Kidney (tissue), 14 donors: ENCODE results near the gene CEP72. TPM values are rescaled to one million over a fixed set of nuclear protein-coding genes. Genes with fewer than 3 reads are reported as not detected.

Experiments used
- DNase-seq, 5 donors: peaks; one replicate each; pipeline ENCODE4 v3.0.0-alpha.2; 2013 to 2020
- FAIRE-seq: peaks from 2 replicates; lab custom pipeline; 2012; peaks lifted over from hg19 to GRCh38; lab: Jason Lieb, UNC
- H3K27ac ChIP-seq, 2 donors: one replicate each; pipeline ENCODE4 v1.7.0; 2013; ENCODE audit warnings: low read depth in 2 of 2, low read length in 2 of 2, inconsistent platforms in 1 of 2
- H3K27me3 ChIP-seq: one replicate; pipeline ENCODE4 v1.7.1; 2013; ENCODE audit warnings: low read length, inconsistent platforms; ENCODE audit not compliant: control insufficient read depth, insufficient read depth
- H3K36me3 ChIP-seq, 3 donors: one replicate each; pipeline versions ENCODE4 v1.7.0 to v1.7.1; 2013; ENCODE audit warnings: low read length in 3 of 3, control low read depth in 1 of 3, inconsistent platforms in 1 of 3; ENCODE audit not compliant: insufficient read depth in 3 of 3, control insufficient read depth in 2 of 3
- H3K4me1 ChIP-seq, 3 donors: one replicate each; pipeline versions ENCODE4 v1.7.0 to v1.7.1; 2013; ENCODE audit warnings: low read length in 3 of 3, inconsistent platforms in 1 of 3, low read depth in 1 of 3; ENCODE audit not compliant: control insufficient read depth in 2 of 3, insufficient read depth in 2 of 3
- H3K4me3 ChIP-seq, 3 donors: one replicate each; pipeline versions ENCODE4 v1.7.0 to v1.8.1; 2013; ENCODE audit warnings: low read length in 3 of 3, control low read depth in 1 of 3, inconsistent platforms in 1 of 3
- H3K9ac ChIP-seq, 3 donors: one replicate each; pipeline versions ENCODE4 v1.7.0 to v1.7.1; 2013; ENCODE audit warnings: low read length in 3 of 3, control low read depth in 1 of 3, inconsistent platforms in 1 of 3
- H3K9me3 ChIP-seq, 3 donors: one replicate each; pipeline versions ENCODE4 v1.7.0 to v1.7.1; 2013; ENCODE audit warnings: low read length in 3 of 3, control low read depth in 1 of 3, inconsistent platforms in 1 of 3; ENCODE audit not compliant: control insufficient read depth in 2 of 3, insufficient read depth in 1 of 3
- intact Hi-C: fragments of 100-400 bp; cut with DNase I; formaldehyde crosslinking; loops from one replicate; pipeline ENCODE4 v1.11.1; 2022
- polyA plus RNA-seq: library from polyadenylated mRNA; stranded (reverse); fragments of 350-450 nt; fragmentation: Illumina TruSeq; extraction: RNeasy Lipid Tissue Mini Kit (QIAGEN cat#74804); gene quantifications from one replicate; pipeline ENCODE4 v1.2.3, GENCODE V29; 2014; ENCODE audit warnings: low read depth, low replicate concordance; ENCODE audit not compliant: insufficient read depth
- total RNA-seq: library from RNA; stranded (reverse); fragmentation: NEBNext Ultra II Directional; extraction: Animal tissue kit (Norgen Biotek cat#: 25700); gene quantifications from one replicate; pipeline ENCODE4 v1.2.1, GENCODE V29; 2021
- TF ChIP-seq, protein P1 (sequence below): IDR thresholded peaks from 3 replicates; pipeline ENCODE4 v1.5.1; 2012; ENCODE audit warnings: mild to moderate bottlenecking, moderate library complexity, borderline replicate concordance; ENCODE audit not compliant: insufficient read depth; ENCODE audit errors: extremely low read depth
- donor health status: control.
- donor health status: control.
- donor health status: control.
- donor health status: control.
- donor health status: control.
- donor health status: DM: yes; HTN: yes; CAD: no.
- donor health status: Normal renal cell carcinoma (clear cell type).

The CEP72 gene
- total and polyA plus RNA-seq, 2 donors from 2014 or later: 1.1 to 7.8 TPM

DNA sequence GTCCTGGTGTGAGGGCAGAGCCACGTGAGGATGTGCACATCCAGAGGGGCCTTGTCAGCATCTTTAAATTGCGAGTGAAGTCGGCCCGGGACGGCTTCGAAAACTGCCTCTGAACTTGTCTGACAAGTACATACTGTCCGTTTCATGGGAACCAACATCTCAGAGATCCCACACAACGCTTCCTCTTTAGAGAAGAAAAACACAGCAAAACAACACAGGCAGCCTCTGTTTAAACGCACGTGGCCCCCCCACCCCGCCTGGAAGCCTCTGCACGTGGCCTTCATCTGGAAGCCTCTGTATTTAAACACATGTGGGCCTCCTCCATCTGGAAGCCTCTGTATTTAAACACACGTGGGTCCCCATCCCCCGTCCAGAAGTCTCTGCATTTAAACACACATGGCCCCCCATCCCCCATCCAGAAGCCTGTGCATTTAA is 29.2 kb downstream of the CEP72 start:
- Histone ChIP-seq H3K27ac (no peak overlapping the region), H3K9ac (no peak overlapping the region), H3K36me3 (peaks cover 0 to 4% (median 0%) of the 10 kb centered on the region in 3 donors), H3K4me3 (no peak overlapping the region), H3K4me1 (no peaks in the 10 kb centered on the region), H3K27me3 (no peaks in the 10 kb centered on the region), H3K9me3 (no peaks in the 10 kb centered on the region)
- intact Hi-C loops: no loop called here
- FAIRE-seq: no peak
- TF ChIP-seq, protein P1, sequence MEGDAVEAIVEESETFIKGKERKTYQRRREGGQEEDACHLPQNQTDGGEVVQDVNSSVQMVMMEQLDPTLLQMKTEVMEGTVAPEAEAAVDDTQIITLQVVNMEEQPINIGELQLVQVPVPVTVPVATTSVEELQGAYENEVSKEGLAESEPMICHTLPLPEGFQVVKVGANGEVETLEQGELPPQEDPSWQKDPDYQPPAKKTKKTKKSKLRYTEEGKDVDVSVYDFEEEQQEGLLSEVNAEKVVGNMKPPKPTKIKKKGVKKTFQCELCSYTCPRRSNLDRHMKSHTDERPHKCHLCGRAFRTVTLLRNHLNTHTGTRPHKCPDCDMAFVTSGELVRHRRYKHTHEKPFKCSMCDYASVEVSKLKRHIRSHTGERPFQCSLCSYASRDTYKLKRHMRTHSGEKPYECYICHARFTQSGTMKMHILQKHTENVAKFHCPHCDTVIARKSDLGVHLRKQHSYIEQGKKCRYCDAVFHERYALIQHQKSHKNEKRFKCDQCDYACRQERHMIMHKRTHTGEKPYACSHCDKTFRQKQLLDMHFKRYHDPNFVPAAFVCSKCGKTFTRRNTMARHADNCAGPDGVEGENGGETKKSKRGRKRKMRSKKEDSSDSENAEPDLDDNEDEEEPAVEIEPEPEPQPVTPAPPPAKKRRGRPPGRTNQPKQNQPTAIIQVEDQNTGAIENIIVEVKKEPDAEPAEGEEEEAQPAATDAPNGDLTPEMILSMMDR: no peak
- no peak for DNase-seq

DNA sequence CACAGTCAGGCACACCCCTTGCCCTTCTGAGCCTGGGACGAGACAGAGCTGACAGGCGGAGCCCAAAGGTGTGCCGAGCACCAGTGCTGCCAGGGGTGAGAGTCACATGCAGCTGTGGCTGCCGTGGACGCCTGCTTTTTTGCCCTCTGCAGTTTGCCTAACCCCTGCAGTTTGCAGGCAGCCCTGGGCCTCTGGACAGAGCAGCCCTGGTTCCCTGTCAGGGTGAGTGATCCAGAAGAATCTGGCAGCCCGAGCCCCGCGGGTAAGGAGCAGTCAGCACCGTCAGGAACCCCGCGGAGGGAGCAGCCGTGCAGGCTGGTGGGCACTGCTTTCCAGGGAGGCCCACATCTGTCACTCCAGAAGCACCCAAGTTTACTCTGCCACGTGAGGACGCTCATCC is 30.3 kb downstream of the CEP72 start:
- H3K4me1 ChIP-seq: no peaks in the 10 kb centered on the region
- H3K27me3 ChIP-seq: no peaks in the 10 kb centered on the region
- no peaks in the 10 kb centered on the region for H3K9me3 ChIP-seq
- FAIRE-seq (no peak), DNase-seq (no peak)
- H3K4me3 ChIP-seq: no peak overlapping the region
- H3K9ac ChIP-seq: no peak overlapping the region
- TF ChIP-seq, protein P1: no peak
- peaks cover 0 to 4% (median 0%) of the 10 kb centered on the region in 3 donors for H3K36me3 ChIP-seq
- intact Hi-C loops: no loop called here
- H3K27ac ChIP-seq: no peak overlapping the region

DNA sequence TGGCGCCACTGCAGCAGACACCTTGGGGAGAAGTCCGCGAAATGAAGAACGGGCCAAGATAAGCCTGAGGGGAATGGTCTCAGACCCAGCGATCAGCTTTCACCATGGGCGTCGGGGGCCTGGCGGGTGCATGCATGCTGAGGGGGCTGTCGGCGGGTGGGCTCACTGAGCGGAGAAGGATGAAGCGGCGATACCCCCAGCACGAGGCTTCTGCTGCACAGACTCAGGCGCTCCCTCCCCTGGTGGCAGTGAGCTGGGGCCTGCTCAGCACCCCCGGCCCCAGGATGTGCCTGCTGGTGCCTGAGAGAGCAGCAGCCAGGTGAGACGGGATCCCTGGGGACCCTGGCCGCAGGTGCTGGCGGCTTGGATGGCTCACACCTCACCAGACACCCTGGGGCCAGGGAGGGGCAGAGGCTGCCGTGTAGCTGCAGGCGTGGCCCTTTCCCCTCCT is 31.2 kb downstream of the CEP72 start:
- DNase-seq: no peak

More for the DNA sequence above, 31.2 kb downstream of the CEP72 start:
- H3K4me1 ChIP-seq: no peaks in the 10 kb centered on the region
- H3K36me3 ChIP-seq: peaks cover 4 to 6% (median 4%) of the 10 kb centered on the region in 3 donors
- no peak overlapping the region for H3K4me3 ChIP-seq
- H3K9me3 ChIP-seq: peaks cover 0 to 3% (median 0%) of the 10 kb centered on the region in 3 donors
- H3K27ac ChIP-seq: no peak overlapping the region
- intact Hi-C loops: no loop called here
- no peak overlapping the region for H3K9ac ChIP-seq
- TF ChIP-seq, protein P1: no peak
- H3K27me3 ChIP-seq: no peaks in the 10 kb centered on the region
- FAIRE-seq: no peak
